H1 (cell line): ENCODE results near the gene SPI1.

Experiments
- ASH2L ChIP-seq: fragments of 200-600, 300-600 bp; sonication (generic); IDR thresholded peaks from one replicate; pipeline ENCODE4 v1.7.1; 2017; ENCODE audit warnings: low read length
- CEBPB ChIP-seq: IDR thresholded peaks from 2 replicates; pipeline ENCODE4 v1.6.1; 2012; ENCODE audit warnings: low read depth, low read length
- CHD1 ChIP-seq: IDR thresholded peaks from 2 replicates; pipeline ENCODE4 v1.6.1; 2012; ENCODE audit warnings: low read depth, low read length, improper control_type of control experiment
- CREB1 ChIP-seq: IDR thresholded peaks from 2 replicates; pipeline ENCODE4 v1.6.1; 2012; ENCODE audit warnings: inconsistent platforms
- EP300 ChIP-seq, 2 experiments: IDR thresholded peaks; 1 replicate in 1 of 2; 2 replicates in 1 of 2; pipeline ENCODE4 v1.6.1; 2011 to 2012; ENCODE audit warnings: low read depth in 2 of 2, low read length in 2 of 2, mild to moderate bottlenecking in 2 of 2, borderline replicate concordance in 1 of 2, inconsistent platforms in 1 of 2, moderate library complexity in 1 of 2
- EZH2 ChIP-seq: fragments of 200-600 bp; sonication (generic); IDR thresholded peaks from 2 replicates; pipeline ENCODE4 v1.7.1; 2012; ENCODE audit warnings: low read depth, mild to moderate bottlenecking, moderate library complexity, low read length, inconsistent platforms; ENCODE audit not compliant: severe bottlenecking
- POLR2A ChIP-seq, 2 experiments: IDR thresholded peaks; 1 replicate in 1 of 2; 2 replicates in 1 of 2; pipeline ENCODE4 v1.6.1; 2011; ENCODE audit warnings: low read depth in 2 of 2, low read length in 2 of 2, mild to moderate bottlenecking in 2 of 2; ENCODE audit errors: control extremely low read depth in 1 of 2
- POLR2AphosphoS5 ChIP-seq: IDR thresholded peaks from 2 replicates; pipeline ENCODE4 v1.6.1; 2011; ENCODE audit warnings: low read depth, low read length
- RXRA ChIP-seq: IDR thresholded peaks from 2 replicates; pipeline ENCODE4 v1.6.1; 2011; ENCODE audit warnings: low read depth, mild to moderate bottlenecking, low read length, moderate library complexity; ENCODE audit not compliant: insufficient read depth
- TAF1 ChIP-seq: IDR thresholded peaks from 2 replicates; pipeline ENCODE4 v1.6.1; 2011; ENCODE audit warnings: mild to moderate bottlenecking, low read depth, low read length
- TBP ChIP-seq: IDR thresholded peaks from 2 replicates; pipeline ENCODE4 v1.6.1; 2011; ENCODE audit warnings: low read depth, low read length, improper control_type of control experiment
- TF ChIP-seq, protein P1 (sequence below), 3 experiments: IDR thresholded peaks; 1 replicate in 2 of 3; 2 replicates in 1 of 3; pipeline versions ENCODE4 v1.5.1 to v1.6.1; 2011; ENCODE audit warnings: low read length in 3 of 3, mild to moderate bottlenecking in 3 of 3, inconsistent platforms in 2 of 3, low read depth in 1 of 3, moderate library complexity in 1 of 3; ENCODE audit not compliant: insufficient read depth in 1 of 3; ENCODE audit errors: control extremely low read depth in 1 of 3
- TF ChIP-seq, protein P2 (sequence below): IDR thresholded peaks from 2 replicates; pipeline ENCODE4 v1.6.1; 2011; ENCODE audit warnings: low read length, improper control_type of control experiment
- TF ChIP-seq, protein P3 (sequence below): IDR thresholded peaks from 2 replicates; pipeline ENCODE4 v1.6.1; 2012; ENCODE audit warnings: inconsistent platforms

DNA sequence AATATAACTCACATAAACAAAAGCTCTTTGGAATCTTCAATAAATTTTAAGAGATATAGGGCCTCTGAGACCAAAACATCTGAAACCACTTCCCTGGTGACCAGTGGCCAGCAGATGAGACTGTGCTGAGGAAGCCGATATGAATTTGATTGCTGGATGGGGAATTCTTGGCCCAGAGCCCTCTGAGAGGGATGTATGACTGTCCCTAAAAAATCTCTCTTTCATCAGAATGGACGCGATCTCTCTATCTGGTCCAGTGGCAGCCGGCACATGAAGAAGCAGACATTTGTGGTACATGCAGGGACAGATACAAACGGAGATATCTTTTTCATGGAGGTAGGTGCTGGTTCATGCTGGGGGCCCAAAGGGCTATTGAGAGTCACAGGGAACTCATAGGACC, 63.4 kb downstream of the SPI1 start:
- no peak for TF ChIP-seq RXRA
- TF ChIP-seq, protein P1, sequence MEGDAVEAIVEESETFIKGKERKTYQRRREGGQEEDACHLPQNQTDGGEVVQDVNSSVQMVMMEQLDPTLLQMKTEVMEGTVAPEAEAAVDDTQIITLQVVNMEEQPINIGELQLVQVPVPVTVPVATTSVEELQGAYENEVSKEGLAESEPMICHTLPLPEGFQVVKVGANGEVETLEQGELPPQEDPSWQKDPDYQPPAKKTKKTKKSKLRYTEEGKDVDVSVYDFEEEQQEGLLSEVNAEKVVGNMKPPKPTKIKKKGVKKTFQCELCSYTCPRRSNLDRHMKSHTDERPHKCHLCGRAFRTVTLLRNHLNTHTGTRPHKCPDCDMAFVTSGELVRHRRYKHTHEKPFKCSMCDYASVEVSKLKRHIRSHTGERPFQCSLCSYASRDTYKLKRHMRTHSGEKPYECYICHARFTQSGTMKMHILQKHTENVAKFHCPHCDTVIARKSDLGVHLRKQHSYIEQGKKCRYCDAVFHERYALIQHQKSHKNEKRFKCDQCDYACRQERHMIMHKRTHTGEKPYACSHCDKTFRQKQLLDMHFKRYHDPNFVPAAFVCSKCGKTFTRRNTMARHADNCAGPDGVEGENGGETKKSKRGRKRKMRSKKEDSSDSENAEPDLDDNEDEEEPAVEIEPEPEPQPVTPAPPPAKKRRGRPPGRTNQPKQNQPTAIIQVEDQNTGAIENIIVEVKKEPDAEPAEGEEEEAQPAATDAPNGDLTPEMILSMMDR (IDR thresholded peaks at IDR 0.05; ENCODE audit: control extremely low read depth in 1 of 3, insufficient read depth in 1 of 3, low read depth in 1 of 3, low read length in 3 of 3) = no peak
- no peak for TF ChIP-seq TBP
- TF ChIP-seq CHD1 = no peak
- TF ChIP-seq EZH2 = no peak
- TF ChIP-seq, protein P2, sequence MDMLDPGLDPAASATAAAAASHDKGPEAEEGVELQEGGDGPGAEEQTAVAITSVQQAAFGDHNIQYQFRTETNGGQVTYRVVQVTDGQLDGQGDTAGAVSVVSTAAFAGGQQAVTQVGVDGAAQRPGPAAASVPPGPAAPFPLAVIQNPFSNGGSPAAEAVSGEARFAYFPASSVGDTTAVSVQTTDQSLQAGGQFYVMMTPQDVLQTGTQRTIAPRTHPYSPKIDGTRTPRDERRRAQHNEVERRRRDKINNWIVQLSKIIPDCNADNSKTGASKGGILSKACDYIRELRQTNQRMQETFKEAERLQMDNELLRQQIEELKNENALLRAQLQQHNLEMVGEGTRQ = no peak
- no peak for TF ChIP-seq POLR2A (IDR thresholded peaks at IDR 0.05; ENCODE audit: control extremely low read depth in 1 of 2, low read depth in 2 of 2, low read length in 2 of 2)
- no peak for TF ChIP-seq CEBPB
- no peak for TF ChIP-seq POLR2AphosphoS5
- no peak for TF ChIP-seq TAF1
- TF ChIP-seq EP300 (IDR thresholded peaks at IDR 0.05; ENCODE audit: borderline replicate concordance in 1 of 2, low read depth in 2 of 2, low read length in 2 of 2) = no peak
- TF ChIP-seq CREB1 = no peak
- TF ChIP-seq, protein P3, sequence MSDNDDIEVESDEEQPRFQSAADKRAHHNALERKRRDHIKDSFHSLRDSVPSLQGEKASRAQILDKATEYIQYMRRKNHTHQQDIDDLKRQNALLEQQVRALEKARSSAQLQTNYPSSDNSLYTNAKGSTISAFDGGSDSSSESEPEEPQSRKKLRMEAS = no peak
- TF ChIP-seq ASH2L = no peak
